Caco-2 (cell line): ENCODE data around the gene SGCB. TPM values are rescaled to one million over a fixed set of nuclear protein-coding genes. Genes with fewer than 3 reads are reported as not detected.

Source experiments
- BruUV-seq: library from RNA; stranded (reverse); fragments of 400-500 nt; replicated peaks from 2 replicates; lab custom pipeline; 2021; lab: Mats Ljungman, UMichigan
- CTCF ChIA-PET: fragments of 300-600 bp; sonication (Branson Sonifier 250); formaldehyde crosslinking; loops from one replicate; lab custom pipeline; 2022; ENCODE audit warnings: antibody characterized with exemption; lab: Charles Lee
- POLR2A ChIA-PET: fragments of 300-600 bp; sonication (Branson Sonifier 250); formaldehyde crosslinking; loops from one replicate; lab custom pipeline; 2022; ENCODE audit warnings: antibody characterized with exemption; lab: Charles Lee
- DNase-seq, 2 experiments: peaks; one replicate each; pipeline versions ENCODE4 v3.0.0 to v3.0.0-alpha.2; 2020 to 2022
- H3K27me3 ChIP-seq: replicated peaks from 2 replicates; pipeline ENCODE4 v1.6.0; 2011; ENCODE audit warnings: low read length; ENCODE audit not compliant: control insufficient read depth, insufficient read depth
- H3K36me3 ChIP-seq: 2 replicates; pipeline ENCODE4 v1.5.1; 2011; ENCODE audit warnings: low read length; ENCODE audit not compliant: control insufficient read depth, insufficient read depth
- H3K4me1 ChIP-seq: fragments of 250-450 bp; sonication (Bioruptor Pico); 2 replicates; pipeline ENCODE4 v1.5.1; 2020; ENCODE audit warnings: mild to moderate bottlenecking
- H3K4me3 ChIP-seq: 2 replicates; pipeline ENCODE4 v1.5.1; 2011; ENCODE audit warnings: low read depth, mild to moderate bottlenecking, control low read depth, low read length
- H3K9me3 ChIP-seq: fragments of 250-450 bp; sonication (Bioruptor Pico); 2 replicates; pipeline ENCODE4 v1.5.1; 2020; ENCODE audit warnings: mild to moderate bottlenecking, moderate library complexity
- H3K27ac Mint-ChIP-seq: one replicate; pipeline ENCODE4 v1.8.0; 2022; ENCODE audit warnings: mixed read lengths; ENCODE audit not compliant: unreplicated experiment
- H3K27me3 Mint-ChIP-seq: one replicate; pipeline ENCODE4 v1.8.0; 2022; ENCODE audit warnings: mixed read lengths; ENCODE audit not compliant: insufficient read depth, unreplicated experiment
- H3K36me3 Mint-ChIP-seq: one replicate; pipeline ENCODE4 v1.8.0; 2022; ENCODE audit warnings: mild to moderate bottlenecking, mixed read lengths; ENCODE audit not compliant: insufficient read depth, unreplicated experiment
- H3K4me1 Mint-ChIP-seq: one replicate; pipeline ENCODE4 v1.8.0; 2022; ENCODE audit warnings: low read depth, mixed read lengths; ENCODE audit not compliant: unreplicated experiment
- H3K4me3 Mint-ChIP-seq: one replicate; pipeline ENCODE4 v1.8.0; 2022; ENCODE audit warnings: mild to moderate bottlenecking, moderate library complexity, mixed read lengths; ENCODE audit not compliant: unreplicated experiment
- H3K9me3 Mint-ChIP-seq: one replicate; pipeline ENCODE4 v1.8.0; 2022; ENCODE audit warnings: mixed read lengths; ENCODE audit not compliant: unreplicated experiment
- intact Hi-C: fragments of 100-400 bp; cut with micrococcal nuclease; formaldehyde crosslinking; loops from one replicate; pipeline ENCODE4 v1.10.0; 2022; ENCODE audit not compliant: unreplicated experiment
- total RNA-seq: library from RNA; stranded (reverse); gene quantifications from 2 replicates; pipeline ENCODE4 v1.2.3, GENCODE V29; 2022
- TF ChIP-seq, protein P1 (sequence below), 2 experiments: fragments of 200-600 bp in 1 of 2; IDR thresholded peaks; 1 replicate in 1 of 2; 2 replicates in 1 of 2; pipeline versions ENCODE4 v1.5.1 to v1.8.0; 2011 to 2022; ENCODE audit warnings: antibody characterized with exemption in 1 of 2, control low read depth in 1 of 2, inconsistent platforms in 1 of 2, low read depth in 1 of 2, low read length in 1 of 2, mild to moderate bottlenecking in 1 of 2, moderate library complexity in 1 of 2; ENCODE audit not compliant: insufficient read depth in 1 of 2, severe bottlenecking in 1 of 2, unreplicated experiment in 1 of 2

Gene SGCB
- total RNA-seq, 1 experiment from 2014 or later = 7.2 TPM

DNA sequence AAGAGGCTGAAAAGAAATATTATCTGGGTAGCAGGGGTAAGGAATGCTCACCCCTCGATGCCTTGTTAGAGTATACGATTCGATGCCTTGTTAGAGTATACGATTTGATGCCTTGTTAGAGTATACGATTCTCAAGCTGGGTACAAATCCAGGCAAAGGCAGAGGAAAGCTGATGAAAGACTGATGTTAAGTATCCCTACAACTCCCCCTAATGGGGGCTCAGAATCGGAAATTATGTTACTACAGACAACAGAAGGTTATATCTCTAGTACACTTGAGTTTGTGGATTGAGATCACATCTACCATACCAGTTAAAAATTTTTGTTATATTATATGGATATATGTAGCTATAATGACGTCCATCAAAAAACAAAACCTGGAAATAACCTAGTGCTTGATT is 22.7 kb downstream of the SGCB start:
- BruUV-seq = no TSS peak
- TF ChIP-seq, protein P1, sequence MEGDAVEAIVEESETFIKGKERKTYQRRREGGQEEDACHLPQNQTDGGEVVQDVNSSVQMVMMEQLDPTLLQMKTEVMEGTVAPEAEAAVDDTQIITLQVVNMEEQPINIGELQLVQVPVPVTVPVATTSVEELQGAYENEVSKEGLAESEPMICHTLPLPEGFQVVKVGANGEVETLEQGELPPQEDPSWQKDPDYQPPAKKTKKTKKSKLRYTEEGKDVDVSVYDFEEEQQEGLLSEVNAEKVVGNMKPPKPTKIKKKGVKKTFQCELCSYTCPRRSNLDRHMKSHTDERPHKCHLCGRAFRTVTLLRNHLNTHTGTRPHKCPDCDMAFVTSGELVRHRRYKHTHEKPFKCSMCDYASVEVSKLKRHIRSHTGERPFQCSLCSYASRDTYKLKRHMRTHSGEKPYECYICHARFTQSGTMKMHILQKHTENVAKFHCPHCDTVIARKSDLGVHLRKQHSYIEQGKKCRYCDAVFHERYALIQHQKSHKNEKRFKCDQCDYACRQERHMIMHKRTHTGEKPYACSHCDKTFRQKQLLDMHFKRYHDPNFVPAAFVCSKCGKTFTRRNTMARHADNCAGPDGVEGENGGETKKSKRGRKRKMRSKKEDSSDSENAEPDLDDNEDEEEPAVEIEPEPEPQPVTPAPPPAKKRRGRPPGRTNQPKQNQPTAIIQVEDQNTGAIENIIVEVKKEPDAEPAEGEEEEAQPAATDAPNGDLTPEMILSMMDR (IDR thresholded peaks at IDR 0.05; ENCODE audit: insufficient read depth in 1 of 2, low read depth in 1 of 2, low read length in 1 of 2, severe bottlenecking in 1 of 2, unreplicated experiment in 1 of 2) = peak; percentile 28 to 31
- Histone ChIP-seq H3K4me3 (no peak overlapping the region), H3K36me3 (no peaks in the 10 kb centered on the region), H3K4me1 (peaks cover 3% of the 10 kb centered on the region; the same call in 1 of the 2 replicates), H3K27me3 (no peaks in the 10 kb centered on the region), H3K9me3 (no peaks in the 10 kb centered on the region)
- Mint-ChIP-seq H3K36me3 (no peaks in the 10 kb centered on the region), H3K27me3 (no peaks in the 10 kb centered on the region), H3K4me1 (no peaks in the 10 kb centered on the region), H3K9me3 (no peaks in the 10 kb centered on the region), H3K4me3 (no peak overlapping the region), H3K27ac (no peak overlapping the region)
- POLR2A ChIA-PET = no interaction called here
- intact Hi-C loops = loop anchor here (1.0 to 10.0 kb wide), 3 partner anchors 61 to 184 kb away; no protein-coding TSS in a partner anchor
- DNase-seq = peak in 1 of 2 experiments; percentile 32
- CTCF ChIA-PET = interaction anchor here (1.0 to 1.7 kb wide), 2 partner anchors 120 to 173 kb away, joined by 5 to 8 read pairs; partner anchors contain the start of gene DCUN1D4

DNA sequence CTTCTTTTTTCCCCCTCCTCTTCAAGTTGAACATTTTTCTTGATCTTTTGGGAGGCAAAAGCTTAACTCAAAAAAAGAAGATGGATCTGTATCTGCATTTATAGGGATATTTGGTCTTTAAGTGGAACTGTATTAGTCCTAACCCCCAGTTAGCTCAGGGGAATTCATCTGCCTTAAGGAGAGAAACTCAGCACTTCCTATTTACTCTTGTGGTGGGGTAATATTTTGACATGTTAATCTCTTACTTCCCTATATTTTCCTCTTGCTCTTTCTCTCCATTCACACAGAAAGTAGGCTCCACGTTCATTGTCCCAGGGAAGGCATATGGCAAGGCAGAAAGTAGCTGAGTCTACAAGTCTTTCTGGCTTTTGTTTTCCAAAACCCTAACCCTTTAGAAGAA is 23.2 kb downstream of the SGCB start:
- intact Hi-C loops = loop anchor here (1.0 to 10.0 kb wide), 3 partner anchors 60 to 184 kb away; no protein-coding TSS in a partner anchor
- DNase-seq = no peak
- H3K4me1 Mint-ChIP-seq = no peaks in the 10 kb centered on the region
- POLR2A ChIA-PET = no interaction called here
- Histone ChIP-seq H3K4me1 (peaks cover 3% of the 10 kb centered on the region; the same call in 1 of the 2 replicates), H3K4me3 (no peak overlapping the region), H3K9me3 (no peaks in the 10 kb centered on the region), H3K27me3 (no peaks in the 10 kb centered on the region), H3K36me3 (no peaks in the 10 kb centered on the region)
- no peaks in the 10 kb centered on the region for H3K27me3 Mint-ChIP-seq
- no peaks in the 10 kb centered on the region for H3K9me3 Mint-ChIP-seq
- H3K36me3 Mint-ChIP-seq = no peaks in the 10 kb centered on the region
- no peak overlapping the region for H3K4me3 Mint-ChIP-seq
- no TSS peak for BruUV-seq
- no peak overlapping the region for H3K27ac Mint-ChIP-seq
- CTCF ChIA-PET = interaction anchor here (1.0 to 1.7 kb wide), 2 partner anchors 119 to 172 kb away, joined by 5 to 8 read pairs; partner anchors contain the start of gene DCUN1D4
- TF ChIP-seq, protein P1 (IDR thresholded peaks at IDR 0.05; ENCODE audit: insufficient read depth in 1 of 2, low read depth in 1 of 2, low read length in 1 of 2, severe bottlenecking in 1 of 2, unreplicated experiment in 1 of 2) = no peak

DNA sequence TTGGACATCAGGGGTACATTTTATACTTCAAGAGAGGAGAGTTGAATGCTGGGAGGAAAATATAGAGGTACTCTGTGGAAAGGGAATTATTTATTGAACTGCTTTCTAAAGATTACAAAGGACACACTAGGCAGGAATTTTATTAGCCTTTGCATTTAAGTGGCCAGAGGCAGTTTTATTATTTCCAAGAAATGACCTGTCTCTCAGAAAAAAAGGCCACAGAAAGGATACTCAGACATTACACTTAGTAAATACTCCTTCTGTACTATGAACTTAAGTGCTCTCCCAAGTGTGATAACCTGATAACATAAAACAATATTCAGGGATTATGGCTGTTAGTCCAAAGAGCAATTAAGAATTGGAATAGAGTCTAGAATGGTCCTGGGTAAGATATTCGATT is 25.4 kb downstream of the SGCB start:
- no TSS peak for BruUV-seq
- no peaks in the 10 kb centered on the region for H3K9me3 Mint-ChIP-seq
- H3K4me3 Mint-ChIP-seq = no peak overlapping the region
- CTCF ChIA-PET = no interaction called here
- H3K27ac Mint-ChIP-seq = no peak overlapping the region
- Histone ChIP-seq H3K36me3 (no peaks in the 10 kb centered on the region), H3K27me3 (no peaks in the 10 kb centered on the region), H3K9me3 (no peaks in the 10 kb centered on the region), H3K4me1 (no peaks in the 10 kb centered on the region; the same call in 1 of the 2 replicates), H3K4me3 (no peak overlapping the region)
- no peaks in the 10 kb centered on the region for H3K36me3 Mint-ChIP-seq
- POLR2A ChIA-PET = no interaction called here
- no peaks in the 10 kb centered on the region for H3K4me1 Mint-ChIP-seq
- no peaks in the 10 kb centered on the region for H3K27me3 Mint-ChIP-seq
- DNase-seq = no peak
- intact Hi-C loops = loop anchor here (10.0 kb wide), 1 partner anchor 58 kb away; no protein-coding TSS in a partner anchor
- TF ChIP-seq, protein P1 (IDR thresholded peaks at IDR 0.05; ENCODE audit: insufficient read depth in 1 of 2, low read depth in 1 of 2, low read length in 1 of 2, severe bottlenecking in 1 of 2, unreplicated experiment in 1 of 2) = no peak
